ENCODE measurements around the gene VKORC1.
"Not testable (repeated sequence)": the region's sequence is repeated elsewhere in the genome, so short reads cannot be mapped to it uniquely, and the experiment has no call there.

VKORC1 gene

GRCh38 chr16:31094424-31095120, at the start of gene VKORC1:
TSS of gene VKORC1 (minus strand) at chr16:31094797. CDS start at chr16:31094729, 68 bp downstream.
- in situ Hi-C loops (cut with HindIII; ENCODE audit: low sequenced_read_pairs) = no loop called here

DNA sequence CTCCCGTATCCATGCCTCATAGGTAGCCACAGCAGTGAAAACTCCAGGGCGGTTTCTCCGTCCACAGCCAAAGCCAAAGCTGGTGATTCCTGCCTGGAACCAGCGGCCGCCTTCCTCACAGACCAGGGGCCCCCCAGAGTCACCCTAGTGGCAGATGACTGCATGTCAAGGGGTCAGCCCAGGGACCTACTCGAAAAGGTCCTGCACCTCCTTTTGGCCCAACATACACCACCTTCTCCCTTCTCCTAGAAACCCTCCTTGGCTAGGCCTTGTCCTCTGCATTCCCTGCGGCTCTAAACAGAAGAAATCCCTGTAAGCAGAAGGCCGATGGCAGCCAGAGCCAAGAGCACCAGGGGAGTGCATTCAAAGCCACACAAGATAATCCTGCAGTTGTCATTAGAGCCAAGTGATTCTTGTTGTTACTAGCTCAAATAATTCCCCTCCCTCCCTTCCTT, 49.1 kb upstream of the VKORC1 start:
- in situ Hi-C loops (cut with HindIII; ENCODE audit: low sequenced_read_pairs) = no loop called here

- in situ Hi-C loops (cut with HindIII; ENCODE audit: low sequenced_read_pairs) = no loop called here
Measured at GRCh38 chr16:31143011-31143693, 48.6 kb upstream of the VKORC1 start.

DNA sequence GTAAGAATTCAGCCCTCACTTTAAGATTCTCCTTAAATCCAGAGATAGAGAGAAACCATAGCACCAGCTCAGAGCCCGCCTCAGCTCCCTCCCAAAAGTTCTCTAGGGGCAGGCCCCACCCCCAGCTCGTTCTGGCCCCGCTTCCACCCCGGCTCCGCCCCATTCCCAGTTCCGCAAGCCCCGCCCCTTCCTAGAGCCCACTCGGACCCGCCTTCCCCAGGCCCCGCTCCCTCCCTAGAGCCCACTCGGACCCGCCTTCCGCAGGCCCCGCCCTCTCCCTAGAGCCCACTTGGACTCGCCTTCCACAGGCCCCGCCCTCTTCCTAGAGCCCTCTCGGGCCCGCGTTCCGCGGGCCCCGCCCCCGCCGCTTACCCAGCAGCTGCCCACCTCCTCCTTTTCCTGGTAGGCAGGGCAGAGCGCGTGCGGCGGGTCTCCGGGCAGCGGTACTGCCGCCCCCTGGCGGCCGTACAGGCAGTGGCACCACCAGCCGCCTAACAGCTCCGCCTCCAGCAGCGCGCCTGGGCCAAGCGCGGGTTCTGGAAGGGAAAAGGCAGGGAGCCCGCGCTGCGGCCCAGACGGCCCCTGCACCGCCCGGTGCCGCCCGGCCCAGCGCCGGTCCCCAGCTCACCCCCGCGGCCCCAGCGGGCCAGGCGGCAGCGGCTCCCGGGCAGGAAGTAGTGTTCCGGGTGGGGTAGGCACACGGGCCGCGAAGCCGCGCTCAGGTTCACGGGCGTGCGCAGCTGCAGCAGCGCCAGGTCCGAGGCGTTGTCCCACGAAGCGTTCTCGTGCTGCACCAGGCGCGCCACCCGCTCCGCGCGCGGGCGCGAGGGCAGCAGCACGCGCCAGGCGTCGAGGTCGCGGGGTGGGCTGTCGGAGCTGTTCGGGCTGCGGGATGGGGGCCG, 47.8 kb upstream of the VKORC1 start:
- in situ Hi-C loops (cut with HindIII; ENCODE audit: low sequenced_read_pairs) = no loop called here

- in situ Hi-C loops (cut with HindIII; ENCODE audit: low sequenced_read_pairs) = no loop called here
Measured at GRCh38 chr16:31141489-31142108, 47.0 kb upstream of the VKORC1 start.

GRCh38 chr16:31141071-31141469, 46.5 kb upstream of the VKORC1 start:
- in situ Hi-C loops (cut with HindIII; ENCODE audit: low sequenced_read_pairs) = not testable (repeated sequence)

DNA sequence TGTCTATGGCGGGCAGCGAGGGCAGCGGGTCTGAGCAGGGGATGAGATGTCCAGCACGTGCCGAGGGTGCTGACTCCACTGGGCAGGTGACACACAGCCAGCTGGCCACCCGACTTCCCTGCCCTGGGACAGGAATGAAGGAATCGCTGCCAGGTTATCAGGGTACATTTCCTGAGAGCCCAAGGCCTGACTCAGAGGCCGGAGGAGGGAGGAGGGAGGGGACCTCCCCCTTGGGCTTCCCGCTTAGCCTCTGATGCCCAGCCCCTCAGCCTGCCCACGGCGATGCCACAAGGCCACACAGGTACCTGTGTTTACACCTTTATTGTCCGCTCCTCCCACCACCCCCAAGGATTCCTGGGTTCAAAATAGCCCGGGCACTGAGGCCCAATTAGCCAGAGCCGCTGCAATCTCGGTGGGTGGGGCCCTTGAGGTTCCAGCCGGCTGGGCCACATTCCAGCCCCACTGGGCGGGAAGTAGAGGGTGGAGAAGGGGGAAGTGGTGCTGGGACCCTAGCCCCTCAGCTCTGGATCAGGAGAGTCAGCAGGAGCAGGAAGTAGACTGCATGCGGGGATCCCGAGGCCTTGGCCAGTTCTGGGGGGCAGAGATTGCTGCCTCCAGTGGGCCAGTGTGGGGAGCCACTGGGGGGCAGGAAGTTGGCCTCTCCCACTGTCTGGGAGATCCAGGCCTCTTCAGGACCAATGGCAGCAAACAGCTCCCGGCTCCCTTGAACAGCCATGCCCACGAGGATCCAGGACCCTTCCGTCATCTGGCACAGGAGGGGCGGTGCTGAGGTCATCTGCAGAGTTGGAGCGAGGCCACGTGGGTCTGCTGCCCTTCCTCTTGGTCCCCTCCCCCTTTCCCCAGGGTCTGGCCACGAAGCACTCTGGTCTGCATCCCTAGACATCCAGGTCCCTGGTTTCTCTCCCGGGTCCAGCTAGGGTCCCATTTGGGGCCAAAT, 44.3 kb upstream of the VKORC1 start:
- in situ Hi-C loops (cut with HindIII; ENCODE audit: low sequenced_read_pairs) = no loop called here

DNA sequence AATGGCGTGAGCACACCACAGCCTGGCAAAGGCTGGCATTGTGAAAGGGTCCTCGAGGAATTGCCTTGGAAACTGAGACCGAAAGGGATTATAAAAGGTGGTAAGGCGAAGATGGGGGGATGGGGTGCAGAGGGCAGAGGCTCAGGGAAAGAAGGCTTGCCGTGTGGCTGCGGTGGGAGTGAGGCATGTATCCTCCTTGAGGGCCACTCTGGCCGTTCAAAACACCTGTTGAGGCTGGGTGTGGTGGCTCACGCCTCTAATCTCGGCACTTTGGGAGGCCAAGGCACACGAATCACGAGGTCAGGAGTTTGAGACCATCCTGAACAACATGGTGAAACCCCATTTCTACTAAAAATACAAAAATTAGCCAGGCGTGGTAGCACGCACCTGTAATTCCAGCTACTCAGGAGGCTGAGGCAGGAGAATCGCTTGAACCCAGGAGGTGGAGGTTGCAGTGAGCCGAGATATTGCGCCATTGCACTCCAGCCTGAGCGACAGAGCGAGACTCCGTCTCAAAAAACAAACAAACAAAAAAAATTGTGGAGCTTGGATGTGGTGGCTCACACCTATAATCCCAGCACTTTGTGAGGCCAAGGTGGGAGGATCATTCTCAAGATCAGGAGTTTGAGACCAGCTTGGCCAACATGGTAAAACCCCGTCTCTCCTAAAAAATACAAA, 42.4 kb upstream of the VKORC1 start:
- in situ Hi-C loops (cut with HindIII; ENCODE audit: low sequenced_read_pairs) = not testable (repeated sequence)

GRCh38 chr16:31136287-31136662, 41.7 kb upstream of the VKORC1 start:
- in situ Hi-C loops (cut with HindIII; ENCODE audit: low sequenced_read_pairs) = no loop called here

GRCh38 chr16:31135535-31136286, 41.1 kb upstream of the VKORC1 start, which contains the start of gene PRSS8:
TSS of gene PRSS8 (minus strand) at chr16:31135727. CDS start at chr16:31135498, 229 bp downstream.
- in situ Hi-C loops (cut with HindIII; ENCODE audit: low sequenced_read_pairs) = no loop called here

- in situ Hi-C loops (cut with HindIII; ENCODE audit: low sequenced_read_pairs) = no loop called here
Measured at GRCh38 chr16:31134625-31135534, 40.3 kb upstream of the VKORC1 start.

GRCh38 chr16:31134091-31134571, 39.5 kb upstream of the VKORC1 start:
- in situ Hi-C loops (cut with HindIII; ENCODE audit: low sequenced_read_pairs) = no loop called here

GRCh38 chr16:31133046-31133501, 38.5 kb upstream of the VKORC1 start:
- in situ Hi-C loops (cut with HindIII; ENCODE audit: low sequenced_read_pairs) = no loop called here

GRCh38 chr16:31132303-31132979, 37.8 kb upstream of the VKORC1 start:
- in situ Hi-C loops (cut with HindIII; ENCODE audit: low sequenced_read_pairs) = no loop called here

DNA sequence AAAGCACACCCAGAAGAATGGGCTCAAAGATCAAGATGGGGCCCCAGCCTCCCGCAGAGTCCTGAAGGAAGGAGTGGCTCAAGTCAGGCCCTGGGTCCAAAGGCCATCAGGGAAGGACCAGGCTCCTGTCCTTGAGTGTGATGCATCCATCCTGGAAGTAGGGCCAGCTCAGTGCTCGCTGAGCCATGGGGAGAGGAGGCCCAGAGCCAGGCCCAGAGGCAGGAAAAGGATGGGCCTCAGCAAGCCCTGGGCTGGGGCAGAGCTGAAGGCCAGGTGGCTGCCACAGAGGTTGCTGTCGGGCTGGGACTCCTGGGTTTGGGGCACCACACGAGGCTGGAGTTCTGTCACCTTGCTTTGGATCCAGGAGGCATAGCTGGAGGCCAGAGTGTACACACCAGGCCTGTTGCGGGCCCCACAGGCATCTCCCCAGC, 37.3 kb upstream of the VKORC1 start:
- in situ Hi-C loops (cut with HindIII; ENCODE audit: low sequenced_read_pairs) = no loop called here

DNA sequence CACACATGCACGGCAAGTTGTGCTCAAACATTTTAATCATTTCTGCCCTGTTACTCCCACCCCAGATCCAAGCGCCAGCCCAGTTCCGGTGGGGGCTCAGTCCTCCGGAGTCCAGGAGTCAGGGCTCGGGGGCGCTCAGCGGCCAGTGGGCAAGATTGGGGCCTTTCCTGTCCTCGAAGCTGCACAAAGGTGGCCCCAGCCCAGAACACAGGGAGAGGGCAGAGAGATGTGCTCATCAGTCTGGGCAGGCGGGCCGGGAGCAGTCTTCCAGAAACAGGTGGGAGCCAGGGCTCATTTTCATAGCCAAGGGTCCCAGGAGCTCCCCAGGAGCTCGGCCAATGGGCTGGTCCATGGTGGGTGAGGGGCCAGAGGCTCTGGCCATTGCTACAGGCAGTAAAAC, 36.8 kb upstream of the VKORC1 start:
- in situ Hi-C loops (cut with HindIII; ENCODE audit: low sequenced_read_pairs) = no loop called here

GRCh38 chr16:31130899-31131298, 36.3 kb upstream of the VKORC1 start:
- in situ Hi-C loops (cut with HindIII; ENCODE audit: low sequenced_read_pairs) = no loop called here

Data from DLD1 (cell line).